Body of pancreas (tissue), 4 donors: ENCODE measurements around the gene PLAAT2. TPM values are rescaled to one million over a fixed set of nuclear protein-coding genes. Genes with fewer than 3 reads are reported as not detected.
"Not testable (repeated sequence)": the region's sequence is repeated elsewhere in the genome, so short reads cannot be mapped to it uniquely, and the experiment has no call there.

ENCODE experiments used
- ATAC-seq: fragments of 150-250 bp; one replicate; pipeline ENCODE4 v1.9.1; 2016
- DNase-seq, 4 donors: peaks; one replicate each; pipeline ENCODE4 v3.0.0-alpha.2; 2019
- H3K27ac ChIP-seq, 4 donors: fragments of 200-600 bp; sonication (generic); 1 replicate in 3 of 4; 2 replicates in 1 of 4; pipeline versions ENCODE4 v1.5.1 to v1.6.1; 2016 to 2019; ENCODE audit warnings: mild to moderate bottlenecking in 1 of 4, mixed read lengths in 1 of 4, moderate library complexity in 1 of 4
- H3K27me3 ChIP-seq, 2 donors: fragments of 200-600 bp; sonication (generic); one replicate each; pipeline ENCODE4 v1.6.0; 2016; ENCODE audit warnings: mild to moderate bottlenecking in 1 of 2
- H3K36me3 ChIP-seq, 2 donors: fragments of 200-600 bp; sonication (generic); replicated peaks in 1 of 2; 2 replicates each; pipeline ENCODE4 v1.5.1; 2016; ENCODE audit warnings: low read depth in 2 of 2; ENCODE audit not compliant: insufficient read depth in 1 of 2
- H3K4me1 ChIP-seq: fragments of 200-600 bp; sonication (generic); one replicate; pipeline ENCODE4 v1.6.0; 2016
- H3K4me3 ChIP-seq, 2 donors: fragments of 200-600 bp; sonication (generic); 1 replicate in 1 of 2; 2 replicates in 1 of 2; pipeline ENCODE4 v1.5.1; 2016 to 2019
- H3K9me3 ChIP-seq, 3 donors: fragments of 200-600 bp; sonication (generic); 1 replicate in 2 of 3; 2 replicates in 1 of 3; pipeline ENCODE4 v1.5.1; 2016
- POLR2A ChIP-seq, 3 donors: fragments of 450-650 bp; IDR thresholded peaks; one replicate each; pipeline ENCODE4 v1.6.1; 2016; ENCODE audit warnings: antibody characterized with exemption in 3 of 3, mild to moderate bottlenecking in 2 of 3
- WGBS, 2 donors: methylation state at CpG; one replicate each; pipeline ENCODE4 v1.1.5; 2017; 5-methylcytosine and 5-hydroxymethylcytosine counted together
- intact Hi-C: fragments of 100-400 bp; cut with DNase I; formaldehyde crosslinking; loops from one replicate; pipeline ENCODE4 v1.15.1; 2023
- total RNA-seq, 2 donors: library from RNA; depleted of rRNA; stranded (reverse); fragments of >200 nt; gene quantifications; one replicate each; pipeline ENCODE4 v1.1.0, GENCODE V29; 2016
- TF ChIP-seq, protein P1 (sequence below), 7 experiments: fragments of 450-650 bp in 4 of 7; fragments of 200-600 bp in 3 of 7; sonication (generic) in 3 of 7; IDR thresholded peaks; one replicate each; pipeline ENCODE4 v1.5.1; 2016 to 2019; ENCODE audit warnings: antibody characterized with exemption in 7 of 7

Gene PLAAT2
- total RNA-seq, 2 donors from 2014 or later: not detected

DNA sequence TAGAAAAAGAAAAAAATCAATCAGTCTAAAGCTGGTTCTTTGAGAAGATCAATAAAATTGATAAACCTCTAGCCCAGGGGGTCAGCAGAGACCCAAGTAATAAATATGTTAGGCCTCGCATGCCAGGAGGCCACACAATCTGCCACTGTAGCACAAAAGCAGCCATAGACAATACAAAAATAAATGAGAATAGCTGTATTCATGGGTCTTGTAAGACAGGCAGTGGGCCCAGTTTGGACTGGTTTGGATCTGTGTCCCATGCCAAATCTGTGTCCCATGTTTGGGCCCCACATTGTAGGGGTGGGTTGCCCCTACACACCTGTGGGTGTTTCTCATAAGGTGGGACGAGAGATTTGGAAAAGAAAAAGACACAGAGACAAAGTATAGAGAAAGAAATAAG is 33.2 kb downstream of the PLAAT2 start:
- H3K27me3 ChIP-seq: no peaks in the 10 kb centered on the region
- DNase-seq (no peak), ATAC-seq (no peak)
- no peak overlapping the region for H3K27ac ChIP-seq
- H3K36me3 ChIP-seq: no peaks in the 10 kb centered on the region
- H3K4me3 ChIP-seq: no peak overlapping the region
- intact Hi-C loops: no loop called here
- WGBS, 2 donors: 91 to 94% methylated on average over 2 of the region's 2 CpGs
- TF ChIP-seq POLR2A (IDR thresholded peaks at IDR 0.05): no peak
- TF ChIP-seq, protein P1, sequence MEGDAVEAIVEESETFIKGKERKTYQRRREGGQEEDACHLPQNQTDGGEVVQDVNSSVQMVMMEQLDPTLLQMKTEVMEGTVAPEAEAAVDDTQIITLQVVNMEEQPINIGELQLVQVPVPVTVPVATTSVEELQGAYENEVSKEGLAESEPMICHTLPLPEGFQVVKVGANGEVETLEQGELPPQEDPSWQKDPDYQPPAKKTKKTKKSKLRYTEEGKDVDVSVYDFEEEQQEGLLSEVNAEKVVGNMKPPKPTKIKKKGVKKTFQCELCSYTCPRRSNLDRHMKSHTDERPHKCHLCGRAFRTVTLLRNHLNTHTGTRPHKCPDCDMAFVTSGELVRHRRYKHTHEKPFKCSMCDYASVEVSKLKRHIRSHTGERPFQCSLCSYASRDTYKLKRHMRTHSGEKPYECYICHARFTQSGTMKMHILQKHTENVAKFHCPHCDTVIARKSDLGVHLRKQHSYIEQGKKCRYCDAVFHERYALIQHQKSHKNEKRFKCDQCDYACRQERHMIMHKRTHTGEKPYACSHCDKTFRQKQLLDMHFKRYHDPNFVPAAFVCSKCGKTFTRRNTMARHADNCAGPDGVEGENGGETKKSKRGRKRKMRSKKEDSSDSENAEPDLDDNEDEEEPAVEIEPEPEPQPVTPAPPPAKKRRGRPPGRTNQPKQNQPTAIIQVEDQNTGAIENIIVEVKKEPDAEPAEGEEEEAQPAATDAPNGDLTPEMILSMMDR (IDR thresholded peaks at IDR 0.05): no peak
- H3K4me1 ChIP-seq: no peaks in the 10 kb centered on the region
- no peaks in the 10 kb centered on the region for H3K9me3 ChIP-seq

DNA sequence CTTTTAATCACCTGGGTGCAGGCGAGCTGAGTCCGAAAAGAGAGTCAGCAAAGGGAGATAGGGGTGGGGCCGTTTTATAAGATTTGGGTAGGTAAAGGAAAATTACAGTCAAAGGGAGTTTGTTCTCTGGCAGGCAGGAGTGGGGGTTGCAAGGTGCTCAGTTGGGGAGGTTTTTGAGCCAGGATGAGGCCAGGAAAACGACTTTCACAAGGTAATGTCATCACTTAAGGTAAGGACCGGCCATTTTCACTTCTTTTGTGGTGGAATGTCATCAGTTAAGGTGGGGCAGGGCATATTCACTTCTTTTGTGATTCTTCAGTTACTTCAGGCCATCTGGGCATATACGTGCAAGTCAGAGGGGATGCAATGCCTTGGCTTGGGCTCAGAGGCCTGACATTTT is 33.8 kb downstream of the PLAAT2 start:
- WGBS, 2 donors: 80 to 83% methylated on average over 6 of the region's 6 CpGs
- not testable (repeated sequence) for H3K36me3 ChIP-seq

DNA sequence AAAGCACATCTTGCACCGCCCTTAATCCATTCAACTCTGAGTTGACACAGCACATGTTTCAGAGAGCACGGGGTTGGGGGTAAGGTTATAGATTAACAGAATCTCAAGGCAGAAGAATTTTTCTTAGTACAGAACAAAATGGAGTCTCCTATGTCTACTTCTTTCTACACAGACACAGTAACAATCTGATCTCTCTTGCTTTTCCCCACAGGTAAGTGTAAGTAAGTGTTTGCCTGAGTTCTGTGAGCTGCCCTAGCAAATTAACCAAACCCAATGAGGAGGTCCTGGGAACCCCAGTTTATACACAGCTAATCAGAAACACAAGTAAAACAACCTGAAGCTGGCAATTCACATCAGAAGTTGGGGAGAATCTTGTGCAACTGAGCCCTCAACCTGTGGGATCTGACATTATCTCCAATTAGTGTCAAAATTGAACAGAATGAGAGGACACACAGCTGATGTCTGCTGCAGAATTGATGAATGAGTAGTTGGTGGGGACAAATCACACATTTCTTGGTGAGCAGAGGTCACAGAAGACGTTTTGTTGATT is 34.4 kb downstream of the PLAAT2 start:
- intact Hi-C loops, DNase-seq, H3K4me1 ChIP-seq, H3K9me3 ChIP-seq, H3K27ac ChIP-seq, ATAC-seq, H3K27me3 ChIP-seq, H3K36me3 ChIP-seq, H3K4me3 ChIP-seq: not testable (repeated sequence)
- WGBS, 2 donors: 52 to 70% methylated on average over 1 of the region's 3 CpGs

More for the DNA sequence above, 33.8 kb downstream of the PLAAT2 start:
- DNase-seq, H3K27me3 ChIP-seq, H3K27ac ChIP-seq, ATAC-seq, H3K9me3 ChIP-seq, H3K4me1 ChIP-seq, H3K4me3 ChIP-seq, intact Hi-C loops: not testable (repeated sequence)

DNA sequence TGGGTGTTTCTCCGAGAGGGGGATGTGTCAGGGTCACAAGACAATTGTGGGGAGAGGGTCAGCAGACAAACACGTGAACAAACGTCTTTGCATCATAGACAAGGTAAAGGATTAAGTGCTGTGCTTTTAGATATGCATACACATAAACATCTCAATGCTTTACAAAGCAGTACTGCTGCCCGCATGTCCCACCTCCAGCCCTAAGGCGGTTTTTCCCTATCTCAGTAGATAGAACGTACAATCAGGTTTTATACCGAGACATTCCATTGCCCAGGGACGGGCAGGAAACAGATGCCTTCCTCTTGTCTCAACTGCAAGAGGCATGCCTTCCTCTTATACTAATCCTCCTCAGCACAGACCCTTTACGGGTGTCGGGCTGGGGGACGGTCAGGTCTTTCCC is 35.0 kb downstream of the PLAAT2 start:
- not testable (repeated sequence) for DNase-seq

DNA sequence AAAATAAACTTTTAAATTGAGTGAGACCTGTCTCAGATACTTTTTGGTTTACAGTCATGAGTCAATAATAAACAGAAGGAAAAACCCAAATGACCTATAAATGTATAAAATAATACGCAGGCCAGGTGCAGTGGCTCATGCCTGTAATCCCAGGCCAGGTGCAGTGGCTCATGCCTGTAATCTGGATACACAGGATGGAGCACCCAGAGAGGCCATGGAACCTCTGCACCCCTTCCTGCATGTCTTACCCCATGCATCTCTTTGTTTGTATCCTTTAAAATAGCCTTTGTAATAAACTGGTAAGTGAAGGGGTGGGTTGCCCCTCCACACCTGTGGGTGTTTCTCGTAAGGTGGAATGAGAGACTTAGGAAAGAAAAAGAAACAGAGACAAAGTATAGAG is 35.5 kb downstream of the PLAAT2 start:
- Histone ChIP-seq H3K27me3 (no peaks in the 10 kb centered on the region), H3K4me1 (no peaks in the 10 kb centered on the region), H3K36me3 (no peaks in the 10 kb centered on the region), H3K27ac (no peak overlapping the region), H3K4me3 (no peak overlapping the region), H3K9me3 (no peaks in the 10 kb centered on the region)
- 86% methylated on average over 2 of the region's 2 CpGs for WGBS, 2 donors
- ATAC-seq (no peak), DNase-seq (no peak)
- TF ChIP-seq, protein P1 (IDR thresholded peaks at IDR 0.05): no peak
- TF ChIP-seq POLR2A (IDR thresholded peaks at IDR 0.05): no peak
- intact Hi-C loops: no loop called here

More for the DNA sequence above, 35.0 kb downstream of the PLAAT2 start:
- ATAC-seq, intact Hi-C loops, H3K36me3 ChIP-seq, H3K9me3 ChIP-seq, H3K27ac ChIP-seq, H3K4me3 ChIP-seq, H3K27me3 ChIP-seq, H3K4me1 ChIP-seq: not testable (repeated sequence)
- WGBS, 2 donors: 60 to 76% methylated on average over 7 to 8 of the region's 11 CpGs

DNA sequence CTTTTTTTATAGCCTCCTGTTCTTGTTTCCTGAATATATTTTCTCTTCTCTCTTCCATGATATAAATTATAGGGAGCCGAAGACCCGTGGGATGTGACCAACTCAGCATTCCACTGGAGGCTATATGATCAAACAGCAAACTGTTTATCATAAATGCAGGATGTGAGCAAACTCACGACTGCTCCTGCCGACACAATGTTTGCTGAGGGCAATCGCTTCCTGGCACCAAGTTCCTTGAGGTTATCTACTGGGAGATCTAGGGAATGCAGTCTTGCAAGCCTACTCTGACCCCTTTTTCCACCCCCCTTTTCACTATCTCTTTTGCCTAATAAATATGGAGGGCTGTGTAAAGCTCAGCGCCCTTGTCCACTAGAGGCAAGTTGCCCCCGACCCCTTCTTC is 40.0 kb downstream of the PLAAT2 start:
- Histone ChIP-seq H3K4me1 (no peaks in the 10 kb centered on the region), H3K36me3 (no peaks in the 10 kb centered on the region), H3K27ac (no peak overlapping the region), H3K9me3 (no peaks in the 10 kb centered on the region), H3K4me3 (no peak overlapping the region), H3K27me3 (no peaks in the 10 kb centered on the region)
- no peak for DNase-seq
- TF ChIP-seq POLR2A (IDR thresholded peaks at IDR 0.05): no peak
- TF ChIP-seq, protein P1 (IDR thresholded peaks at IDR 0.05): no peak
- intact Hi-C loops: no loop called here
- WGBS, 2 donors: 54 to 63% methylated on average over 7 of the region's 7 CpGs
- no peak for ATAC-seq
